ENCODE results near the gene CALM1.

CALM1 gene

DNA sequence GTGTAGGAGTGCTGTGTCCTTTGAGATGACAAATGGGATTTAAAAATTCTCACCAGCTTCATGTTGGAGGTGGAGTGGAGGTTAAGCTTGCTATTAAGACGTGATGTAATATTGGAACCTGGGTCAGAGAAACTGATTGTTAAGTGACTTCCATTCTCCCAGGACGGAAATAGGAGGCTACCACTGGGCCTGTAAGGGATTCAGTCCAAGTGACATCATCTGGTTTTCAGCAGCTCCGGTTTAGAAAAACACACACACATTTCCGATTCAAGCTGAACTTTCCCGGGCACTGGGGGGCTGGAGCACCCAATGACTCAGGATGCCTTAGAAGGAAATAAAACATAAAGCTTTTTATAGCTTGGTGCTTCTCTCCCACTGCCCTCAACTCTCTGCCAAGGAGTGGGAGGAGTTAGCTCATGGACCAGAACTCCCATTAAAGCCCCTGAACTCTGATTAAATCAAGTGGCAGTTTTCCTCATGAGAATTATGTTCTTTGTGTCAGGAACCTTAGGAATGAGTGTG is 12.4 kb downstream of the CALM1 start:
- Histone ChIP-seq H3K9me3 (ENCODE audit: control insufficient read depth, insufficient read depth, low read length) (no peaks in the 10 kb centered on the region), H3K27ac (ENCODE audit: low read length) (no peak overlapping the region), H3K27me3 (ENCODE audit: control insufficient read depth, insufficient read depth, low read length) (no peaks in the 10 kb centered on the region), H3K4me1 (ENCODE audit: control insufficient read depth, insufficient read depth, low read length) (0 out of 2 replicates have a peak, but pooled peaks cover 3% of the 10 kb centered on the region), H3K4me3 (ENCODE audit: low read length) (no peak overlapping the region), H3K36me3 (ENCODE audit: control insufficient read depth, insufficient read depth, low read length) (peaks cover 7% of the 10 kb centered on the region; the same call in 1 of the 2 replicates)
- WGBS (ENCODE audit: insufficient coverage, insufficient read length), result no CpG with 5 or more reads among the region's 5 CpGs
- DNase-seq (ENCODE audit: low read depth, low spot score), result no peak

DNA sequence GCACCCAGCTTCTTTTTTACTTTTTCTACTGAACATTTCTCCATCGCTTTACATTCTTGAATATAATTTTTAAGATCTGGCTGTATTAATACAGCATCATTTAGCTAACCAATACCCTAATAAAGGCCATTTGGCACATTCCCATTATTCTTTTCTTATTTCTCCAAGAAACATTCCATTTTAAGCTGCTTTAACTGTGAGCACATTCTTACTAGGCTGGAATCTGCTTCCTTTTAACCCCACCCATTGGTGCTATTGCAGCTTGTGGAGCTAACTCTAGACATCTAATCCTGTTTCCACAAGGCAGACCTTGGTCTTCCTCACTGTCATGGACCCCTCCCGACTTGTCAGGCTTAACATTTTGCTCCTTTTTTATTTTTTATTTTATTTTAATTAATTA is 15.2 kb downstream of the CALM1 start:
- no CpG with 5 or more reads among the region's 2 CpGs for WGBS (ENCODE audit: insufficient coverage, insufficient read length)
- H3K4me1 ChIP-seq (ENCODE audit: control insufficient read depth, insufficient read depth, low read length), result no peaks in the 10 kb centered on the region
- no peak for DNase-seq (ENCODE audit: low read depth, low spot score)
- H3K27ac ChIP-seq (ENCODE audit: low read length), result no peak overlapping the region
- H3K27me3 ChIP-seq (ENCODE audit: control insufficient read depth, insufficient read depth, low read length), result no peaks in the 10 kb centered on the region
- H3K36me3 ChIP-seq (ENCODE audit: control insufficient read depth, insufficient read depth, low read length), result no peaks in the 10 kb centered on the region
- no peaks in the 10 kb centered on the region for H3K9me3 ChIP-seq (ENCODE audit: control insufficient read depth, insufficient read depth, low read length)
- H3K4me3 ChIP-seq (ENCODE audit: low read length), result no peak overlapping the region

DNA sequence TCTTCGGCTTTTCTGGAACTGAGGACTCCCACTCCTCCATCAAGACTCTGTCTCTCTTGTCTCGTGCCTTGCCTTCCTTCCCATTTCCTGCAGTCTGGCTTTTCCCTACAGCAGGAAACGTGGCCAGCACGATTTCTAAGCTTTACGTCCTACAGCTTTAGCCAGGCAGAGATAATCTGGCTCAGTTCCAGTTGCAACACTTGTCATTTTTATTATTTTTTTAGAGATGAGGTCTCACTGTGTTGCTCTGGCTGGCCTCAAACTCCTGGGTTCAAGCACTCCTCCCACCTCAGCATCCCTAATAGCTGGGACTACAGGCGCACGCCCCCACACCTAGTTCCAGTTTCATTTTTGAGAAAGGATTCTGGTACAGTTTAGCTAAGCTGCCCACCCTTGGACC is 19.9 kb downstream of the CALM1 start:
- no peaks in the 10 kb centered on the region for H3K4me1 ChIP-seq (ENCODE audit: control insufficient read depth, insufficient read depth, low read length)
- no peak for DNase-seq (ENCODE audit: low read depth, low spot score)
- WGBS (ENCODE audit: insufficient coverage, insufficient read length), result no CpG with 5 or more reads among the region's 7 CpGs
- H3K9me3 ChIP-seq (ENCODE audit: control insufficient read depth, insufficient read depth, low read length), result no peaks in the 10 kb centered on the region; the same call in 1 of the 2 replicates
- H3K36me3 ChIP-seq (ENCODE audit: control insufficient read depth, insufficient read depth, low read length), result no peaks in the 10 kb centered on the region
- no peak overlapping the region for H3K27ac ChIP-seq (ENCODE audit: low read length)
- no peak overlapping the region for H3K4me3 ChIP-seq (ENCODE audit: low read length)
- no peaks in the 10 kb centered on the region for H3K27me3 ChIP-seq (ENCODE audit: control insufficient read depth, insufficient read depth, low read length)

GRCh38 chr14:90418053-90418452 is 21.2 kb downstream of the CALM1 start:
- Histone ChIP-seq H3K4me1 (ENCODE audit: control insufficient read depth, insufficient read depth, low read length) (no peaks in the 10 kb centered on the region), H3K36me3 (ENCODE audit: control insufficient read depth, insufficient read depth, low read length) (no peaks in the 10 kb centered on the region), H3K27ac (ENCODE audit: low read length) (no peak overlapping the region), H3K4me3 (ENCODE audit: low read length) (no peak overlapping the region), H3K9me3 (ENCODE audit: control insufficient read depth, insufficient read depth, low read length) (no peaks in the 10 kb centered on the region; the same call in 1 of the 2 replicates), H3K27me3 (ENCODE audit: control insufficient read depth, insufficient read depth, low read length) (no peaks in the 10 kb centered on the region)
- DNase-seq (ENCODE audit: low read depth, low spot score), result no peak
- WGBS (ENCODE audit: insufficient coverage, insufficient read length), result no CpG with 5 or more reads among the region's 2 CpGs

DNA sequence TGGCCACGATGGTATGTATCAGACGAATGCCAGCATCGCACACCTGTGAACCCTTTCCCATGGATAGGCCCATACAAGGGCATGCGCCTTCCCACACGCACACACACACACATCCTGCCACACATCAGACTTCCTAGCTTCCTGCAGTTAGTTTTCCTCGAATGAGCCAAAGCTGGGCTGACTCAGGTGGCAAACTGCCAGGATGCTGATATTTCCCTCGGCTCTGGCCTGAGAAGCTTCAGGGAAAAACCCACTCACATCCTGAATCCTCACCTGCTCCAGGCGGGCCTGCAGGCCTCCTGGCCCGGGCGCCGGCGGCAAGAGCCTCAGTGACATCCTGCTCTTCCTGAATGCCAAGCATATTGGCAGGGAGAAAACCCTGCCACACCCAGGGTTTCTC is 22.4 kb downstream of the CALM1 start:
- DNase-seq (ENCODE audit: low read depth, low spot score), result no peak
- no CpG with 5 or more reads among the region's 12 CpGs for WGBS (ENCODE audit: insufficient coverage, insufficient read length)

DNA sequence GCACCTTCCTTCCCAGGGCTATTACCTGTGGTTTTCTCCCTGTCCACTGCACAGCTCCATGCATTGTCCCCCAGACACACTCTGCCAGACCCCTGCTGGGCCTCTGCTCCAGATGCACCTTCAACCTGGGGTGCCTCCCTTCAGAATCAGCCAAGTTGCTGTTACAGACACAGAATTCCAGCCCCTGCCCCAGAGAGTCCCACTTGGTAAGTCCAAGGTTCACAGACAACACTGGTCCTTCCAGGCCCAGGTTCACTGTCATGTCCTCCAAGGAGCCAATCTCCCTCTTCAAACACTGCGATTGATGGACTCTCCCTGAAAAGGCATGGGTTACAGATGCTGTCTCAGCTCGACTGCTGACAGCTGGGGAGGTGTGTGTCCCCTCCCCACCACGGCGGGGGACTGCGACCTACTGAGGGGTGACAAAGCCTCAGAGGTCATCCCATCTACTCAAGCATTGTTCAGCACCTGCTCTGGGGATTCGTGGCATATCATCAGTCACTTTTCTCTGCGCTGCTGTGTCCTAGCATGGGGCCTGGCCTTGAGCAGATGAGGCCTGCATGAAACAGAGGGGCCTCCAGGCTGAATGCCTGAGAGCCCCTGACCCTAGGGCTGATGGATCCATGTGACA is 24.3 kb downstream of the CALM1 start:
- Histone ChIP-seq H3K4me1 (ENCODE audit: control insufficient read depth, insufficient read depth, low read length) (peaks cover 4% of the 10 kb centered on the region), H3K4me3 (ENCODE audit: low read length) (no peak overlapping the region), H3K9me3 (ENCODE audit: control insufficient read depth, insufficient read depth, low read length) (no peaks in the 10 kb centered on the region; the same call in 1 of the 2 replicates), H3K36me3 (ENCODE audit: control insufficient read depth, insufficient read depth, low read length) (no peaks in the 10 kb centered on the region), H3K27me3 (ENCODE audit: control insufficient read depth, insufficient read depth, low read length) (no peaks in the 10 kb centered on the region), H3K27ac (ENCODE audit: low read length) (no peak overlapping the region)
- no CpG with 5 or more reads among the region's 7 CpGs for WGBS (ENCODE audit: insufficient coverage, insufficient read length)
- DNase-seq (ENCODE audit: low read depth, low spot score), result no peak

More for the DNA sequence above, 22.4 kb downstream of the CALM1 start:
- H3K4me3 ChIP-seq (ENCODE audit: low read length), result no peak overlapping the region
- peaks cover 1% of the 10 kb centered on the region; the same call in 1 of the 2 replicates for H3K4me1 ChIP-seq (ENCODE audit: control insufficient read depth, insufficient read depth, low read length)
- no peak overlapping the region for H3K27ac ChIP-seq (ENCODE audit: low read length)
- no peaks in the 10 kb centered on the region for H3K36me3 ChIP-seq (ENCODE audit: control insufficient read depth, insufficient read depth, low read length)
- no peaks in the 10 kb centered on the region for H3K27me3 ChIP-seq (ENCODE audit: control insufficient read depth, insufficient read depth, low read length)
- no peaks in the 10 kb centered on the region; the same call in 1 of the 2 replicates for H3K9me3 ChIP-seq (ENCODE audit: control insufficient read depth, insufficient read depth, low read length)

GRCh38 chr14:90421632-90422020 is 24.8 kb downstream of the CALM1 start:
- Histone ChIP-seq H3K4me1 (ENCODE audit: control insufficient read depth, insufficient read depth, low read length) (peaks cover 4% of the 10 kb centered on the region), H3K27me3 (ENCODE audit: control insufficient read depth, insufficient read depth, low read length) (no peaks in the 10 kb centered on the region), H3K4me3 (ENCODE audit: low read length) (no peak overlapping the region), H3K36me3 (ENCODE audit: control insufficient read depth, insufficient read depth, low read length) (no peaks in the 10 kb centered on the region), H3K27ac (ENCODE audit: low read length) (no peak overlapping the region), H3K9me3 (ENCODE audit: control insufficient read depth, insufficient read depth, low read length) (no peaks in the 10 kb centered on the region; the same call in 1 of the 2 replicates)
- no CpG with 5 or more reads among the region's 3 CpGs for WGBS (ENCODE audit: insufficient coverage, insufficient read length)
- DNase-seq (ENCODE audit: low read depth, low spot score), result no peak

- Histone ChIP-seq H3K9me3 (ENCODE audit: control insufficient read depth, insufficient read depth, low read length) (no peaks in the 10 kb centered on the region; the same call in 1 of the 2 replicates), H3K27me3 (ENCODE audit: control insufficient read depth, insufficient read depth, low read length) (no peaks in the 10 kb centered on the region), H3K4me3 (ENCODE audit: low read length) (no peak overlapping the region), H3K4me1 (ENCODE audit: control insufficient read depth, insufficient read depth, low read length) (peaks cover 4% of the 10 kb centered on the region), H3K27ac (ENCODE audit: low read length) (no peak overlapping the region), H3K36me3 (ENCODE audit: control insufficient read depth, insufficient read depth, low read length) (no peaks in the 10 kb centered on the region)
- no peak for DNase-seq (ENCODE audit: low read depth, low spot score)
- no CpG with 5 or more reads among the region's 13 CpGs for WGBS (ENCODE audit: insufficient coverage, insufficient read length)
Measured at GRCh38 chr14:90423166-90423565, 26.3 kb downstream of the CALM1 start.

DNA sequence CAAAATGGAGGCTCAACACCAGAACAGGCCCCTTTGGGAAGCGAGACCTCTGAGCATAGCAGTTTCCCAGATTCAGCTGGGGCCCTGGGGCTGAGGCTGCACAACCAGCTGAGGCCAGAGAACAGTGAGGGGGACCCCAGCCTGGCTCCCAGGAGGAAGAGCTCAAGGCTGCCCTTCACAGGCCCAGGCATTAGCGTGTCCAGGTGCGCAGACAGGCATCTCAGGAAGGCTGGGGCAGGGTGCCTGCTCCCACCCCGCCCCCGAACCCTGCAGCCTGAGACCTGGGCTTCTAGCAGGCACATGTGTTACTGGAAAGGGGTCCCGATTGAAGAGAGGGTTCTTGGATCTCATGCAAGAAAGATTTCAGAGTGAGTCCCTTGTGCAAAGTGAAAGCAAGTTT is 27.2 kb downstream of the CALM1 start:
- Histone ChIP-seq H3K27ac (ENCODE audit: low read length) (no peak overlapping the region), H3K9me3 (ENCODE audit: control insufficient read depth, insufficient read depth, low read length) (no peaks in the 10 kb centered on the region), H3K27me3 (ENCODE audit: control insufficient read depth, insufficient read depth, low read length) (no peaks in the 10 kb centered on the region), H3K36me3 (ENCODE audit: control insufficient read depth, insufficient read depth, low read length) (no peaks in the 10 kb centered on the region), H3K4me1 (ENCODE audit: control insufficient read depth, insufficient read depth, low read length) (peaks cover 4% of the 10 kb centered on the region), H3K4me3 (ENCODE audit: low read length) (no peak overlapping the region)
- WGBS (ENCODE audit: insufficient coverage, insufficient read length), result no CpG with 5 or more reads among the region's 6 CpGs
- no peak for DNase-seq (ENCODE audit: low read depth, low spot score)

DNA sequence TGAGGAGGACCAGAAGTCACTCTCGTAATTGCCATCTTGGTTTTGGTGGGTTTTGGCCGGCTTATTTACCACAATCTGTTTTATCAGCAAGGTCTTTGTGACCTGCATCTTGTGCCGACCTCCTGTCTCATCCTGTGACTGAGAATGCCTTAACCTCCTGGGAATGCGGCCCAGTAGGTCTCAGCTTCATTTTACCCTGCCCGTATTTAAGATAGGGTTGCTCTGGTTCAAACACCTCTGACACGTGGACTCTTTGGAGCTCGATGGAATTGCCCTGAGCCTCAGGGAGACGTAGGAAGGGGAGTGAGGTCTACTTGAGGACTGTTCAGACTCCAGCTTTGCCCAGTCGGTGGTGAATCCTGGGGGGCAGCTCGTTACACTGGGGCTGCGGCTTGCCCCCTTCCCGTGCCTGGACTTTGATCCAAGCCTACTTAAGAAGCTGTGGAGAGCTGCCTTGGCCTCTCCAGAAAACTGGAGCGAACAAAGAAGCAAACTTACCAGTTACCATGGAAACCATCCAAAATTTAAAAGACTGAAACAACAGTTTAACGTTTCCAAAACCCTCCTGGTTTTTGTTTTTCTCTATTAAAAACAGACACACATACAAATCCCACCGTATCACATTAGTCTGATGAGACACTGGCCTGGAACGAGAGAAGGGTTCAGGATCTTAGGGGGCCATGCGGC is 28.0 kb downstream of the CALM1 start:
- no peak overlapping the region for H3K27ac ChIP-seq (ENCODE audit: low read length)
- DNase-seq (ENCODE audit: low read depth, low spot score), result no peak
- H3K4me1 ChIP-seq (ENCODE audit: control insufficient read depth, insufficient read depth, low read length), result peaks cover 4% of the 10 kb centered on the region
- no peaks in the 10 kb centered on the region for H3K9me3 ChIP-seq (ENCODE audit: control insufficient read depth, insufficient read depth, low read length)
- no peaks in the 10 kb centered on the region for H3K27me3 ChIP-seq (ENCODE audit: control insufficient read depth, insufficient read depth, low read length)
- H3K4me3 ChIP-seq (ENCODE audit: low read length), result no peak overlapping the region
- no peaks in the 10 kb centered on the region for H3K36me3 ChIP-seq (ENCODE audit: control insufficient read depth, insufficient read depth, low read length)
- WGBS (ENCODE audit: insufficient coverage, insufficient read length), result no CpG with 5 or more reads among the region's 17 CpGs

All from iPS DF 6.9 (cell line).